IMR-90 (cell line): Measurements from ENCODE around the gene RAB20.

ENCODE experiments used
- BHLHE40 ChIP-seq: fragments of 150-350 bp; IDR thresholded peaks from 2 replicates; pipeline ENCODE4 v1.6.1; 2016; ENCODE audit warnings: mild to moderate bottlenecking, low read depth, low read length
- FOS ChIP-seq: fragments of 150-350 bp; IDR thresholded peaks from 2 replicates; pipeline ENCODE4 v1.6.1; 2016; ENCODE audit warnings: low read depth, low read length
- MAFK ChIP-seq: IDR thresholded peaks from 2 replicates; pipeline ENCODE4 v1.6.1; 2012; ENCODE audit warnings: low read depth, low read length, improper control_type of control experiment
- MXI1 ChIP-seq: IDR thresholded peaks from 2 replicates; pipeline ENCODE4 v1.6.1; 2012; ENCODE audit warnings: low read depth, mild to moderate bottlenecking, low read length, moderate library complexity, borderline replicate concordance
- POLR2A ChIP-seq: IDR thresholded peaks from 2 replicates; pipeline ENCODE4 v1.6.1; 2012; ENCODE audit warnings: mild to moderate bottlenecking, low read depth, low read length
- RAD21 ChIP-seq: IDR thresholded peaks from 2 replicates; pipeline ENCODE4 v1.6.1; 2012; ENCODE audit warnings: low read length, improper control_type of control experiment
- RFX5 ChIP-seq: IDR thresholded peaks from 2 replicates; pipeline ENCODE4 v1.8.0; 2012; ENCODE audit warnings: low read depth, mild to moderate bottlenecking, low read length, moderate library complexity
- TF ChIP-seq, protein P1 (sequence below): conservative IDR thresholded peaks from 2 replicates; pipeline ENCODE4 v1.5.1; 2012; ENCODE audit warnings: mild to moderate bottlenecking, low read depth, low read length, improper control_type of control experiment
- TF ChIP-seq, protein P2 (sequence below): fragments of 150-350 bp; IDR thresholded peaks from 2 replicates; pipeline ENCODE4 v1.6.1; 2016; ENCODE audit warnings: low read depth, mild to moderate bottlenecking, low read length, moderate library complexity, borderline replicate concordance

DNA sequence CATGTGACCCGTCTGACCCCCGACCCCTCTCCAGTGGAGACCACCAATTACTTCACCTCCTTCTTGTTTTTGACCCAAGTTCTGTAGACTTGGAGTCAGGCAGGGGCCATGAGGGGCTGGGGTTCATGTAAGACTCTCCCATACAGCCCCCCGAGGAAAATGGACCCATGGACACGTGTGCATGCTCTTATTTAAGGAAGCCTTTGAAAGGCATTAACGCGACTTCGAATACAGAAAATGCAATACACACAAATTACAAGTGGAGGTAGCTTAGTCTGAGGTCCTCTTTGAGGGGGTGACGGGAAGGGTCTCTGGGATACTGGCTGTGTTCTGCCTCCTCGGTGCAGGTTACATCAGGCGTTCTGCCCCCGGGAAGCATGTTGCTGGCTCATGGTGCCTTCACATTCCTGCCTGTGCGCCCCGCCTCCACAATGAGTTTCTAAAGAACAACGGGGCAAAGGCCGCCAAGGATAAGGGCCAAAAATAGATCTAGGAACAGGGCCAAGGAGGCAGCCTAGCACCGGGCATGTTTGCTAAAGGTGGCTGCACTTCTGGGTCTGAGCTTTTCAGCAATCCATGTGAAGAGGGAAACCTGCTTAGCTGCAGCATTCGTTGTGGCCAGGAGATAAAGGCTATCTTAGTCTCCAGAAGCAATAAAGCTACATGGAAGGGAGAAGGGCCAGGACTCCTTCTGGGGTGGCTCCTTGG lies 54.5 kb downstream of the RAB20 start:
- TF ChIP-seq, protein P1, sequence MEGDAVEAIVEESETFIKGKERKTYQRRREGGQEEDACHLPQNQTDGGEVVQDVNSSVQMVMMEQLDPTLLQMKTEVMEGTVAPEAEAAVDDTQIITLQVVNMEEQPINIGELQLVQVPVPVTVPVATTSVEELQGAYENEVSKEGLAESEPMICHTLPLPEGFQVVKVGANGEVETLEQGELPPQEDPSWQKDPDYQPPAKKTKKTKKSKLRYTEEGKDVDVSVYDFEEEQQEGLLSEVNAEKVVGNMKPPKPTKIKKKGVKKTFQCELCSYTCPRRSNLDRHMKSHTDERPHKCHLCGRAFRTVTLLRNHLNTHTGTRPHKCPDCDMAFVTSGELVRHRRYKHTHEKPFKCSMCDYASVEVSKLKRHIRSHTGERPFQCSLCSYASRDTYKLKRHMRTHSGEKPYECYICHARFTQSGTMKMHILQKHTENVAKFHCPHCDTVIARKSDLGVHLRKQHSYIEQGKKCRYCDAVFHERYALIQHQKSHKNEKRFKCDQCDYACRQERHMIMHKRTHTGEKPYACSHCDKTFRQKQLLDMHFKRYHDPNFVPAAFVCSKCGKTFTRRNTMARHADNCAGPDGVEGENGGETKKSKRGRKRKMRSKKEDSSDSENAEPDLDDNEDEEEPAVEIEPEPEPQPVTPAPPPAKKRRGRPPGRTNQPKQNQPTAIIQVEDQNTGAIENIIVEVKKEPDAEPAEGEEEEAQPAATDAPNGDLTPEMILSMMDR: no peak
- TF ChIP-seq MXI1: no peak
- no peak for TF ChIP-seq RAD21
- no peak for TF ChIP-seq RFX5
- no peak for TF ChIP-seq POLR2A
- no peak for TF ChIP-seq MAFK
- TF ChIP-seq, protein P2, sequence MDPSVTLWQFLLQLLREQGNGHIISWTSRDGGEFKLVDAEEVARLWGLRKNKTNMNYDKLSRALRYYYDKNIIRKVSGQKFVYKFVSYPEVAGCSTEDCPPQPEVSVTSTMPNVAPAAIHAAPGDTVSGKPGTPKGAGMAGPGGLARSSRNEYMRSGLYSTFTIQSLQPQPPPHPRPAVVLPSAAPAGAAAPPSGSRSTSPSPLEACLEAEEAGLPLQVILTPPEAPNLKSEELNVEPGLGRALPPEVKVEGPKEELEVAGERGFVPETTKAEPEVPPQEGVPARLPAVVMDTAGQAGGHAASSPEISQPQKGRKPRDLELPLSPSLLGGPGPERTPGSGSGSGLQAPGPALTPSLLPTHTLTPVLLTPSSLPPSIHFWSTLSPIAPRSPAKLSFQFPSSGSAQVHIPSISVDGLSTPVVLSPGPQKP: no peak
- no peak for TF ChIP-seq BHLHE40
- TF ChIP-seq FOS: no peak
